Stimulated activated CD4-positive, alpha-beta T cell treated with anti-CD3 and anti-CD28 coated beads, Interleukin-2, amount 100 ng/mL, for 4 hours (primary cell): ENCODE data around the gene CSTPP1.
"Not testable (repeated sequence)": the region's sequence is repeated elsewhere in the genome, so short reads cannot be mapped to it uniquely, and the experiment has no call there.

Source experiments
- DNase-seq: peaks from one replicate; pipeline ENCODE4 v3.0.0-alpha.2; 2020; ENCODE audit warnings: low read depth

The CSTPP1 gene

GRCh38 chr11:46953093-46953492 is 16.5 kb downstream of the CSTPP1 start:
- no peak for DNase-seq

GRCh38 chr11:46958777-46959176 is 22.2 kb downstream of the CSTPP1 start:
- no peak for DNase-seq

- DNase-seq = no peak
These were observed 24.5 kb downstream of the CSTPP1 start for GRCh38 chr11:46961041-46961440.

- not testable (repeated sequence) for DNase-seq
These were observed 25.3 kb downstream of the CSTPP1 start for GRCh38 chr11:46961886-46962285.

- no peak for DNase-seq
These were observed 27.3 kb downstream of the CSTPP1 start for GRCh38 chr11:46963844-46964243.

- no peak for DNase-seq
These were observed 30.2 kb downstream of the CSTPP1 start for GRCh38 chr11:46966773-46967172.

- no peak for DNase-seq
These were observed 31.4 kb downstream of the CSTPP1 start for GRCh38 chr11:46967962-46968361.

- no peak for DNase-seq
These were observed 32.8 kb downstream of the CSTPP1 start for GRCh38 chr11:46969379-46969778.

GRCh38 chr11:46970913-46971625 is 34.5 kb downstream of the CSTPP1 start:
- DNase-seq = no peak

GRCh38 chr11:46972343-46972742 is 35.8 kb downstream of the CSTPP1 start:
- DNase-seq = no peak

GRCh38 chr11:46972821-46973220 is 36.3 kb downstream of the CSTPP1 start:
- DNase-seq = no peak

- no peak for DNase-seq
These were observed 39.8 kb downstream of the CSTPP1 start for GRCh38 chr11:46976182-46976854.

- no peak for DNase-seq
These were observed 40.7 kb downstream of the CSTPP1 start for GRCh38 chr11:46977038-46977813.

GRCh38 chr11:46978005-46978491 is 41.5 kb downstream of the CSTPP1 start:
- no peak for DNase-seq

- DNase-seq = no peak
These were observed 42.8 kb downstream of the CSTPP1 start for GRCh38 chr11:46979358-46979757.

GRCh38 chr11:46981436-46981835 is 44.9 kb downstream of the CSTPP1 start:
- no peak for DNase-seq

- no peak for DNase-seq
These were observed 46.4 kb downstream of the CSTPP1 start for GRCh38 chr11:46982797-46983452.

- DNase-seq = no peak
These were observed 47.0 kb downstream of the CSTPP1 start for GRCh38 chr11:46983598-46983997.

GRCh38 chr11:46984548-46984947 is 48.0 kb downstream of the CSTPP1 start:
- DNase-seq = no peak

GRCh38 chr11:46984987-46985386 is 48.4 kb downstream of the CSTPP1 start:
- DNase-seq = no peak

- no peak for DNase-seq
These were observed 50.6 kb downstream of the CSTPP1 start for GRCh38 chr11:46987183-46987582.

- DNase-seq = not testable (repeated sequence)
These were observed 53.4 kb downstream of the CSTPP1 start for GRCh38 chr11:46989810-46990487.
